Hepatocyte (in vitro differentiated cells): ENCODE results near the gene ALAD.

Experiments
- CTCF ChIP-seq: fragments of 200-600 bp; sonication (generic); IDR thresholded peaks from 2 replicates; pipeline ENCODE4 v1.5.1; 2016; ENCODE audit warnings: antibody characterized with exemption, mild to moderate bottlenecking; ENCODE audit not compliant: poor library complexity
- EZH2phosphoT487 ChIP-seq: fragments of 200-600 bp; sonication (generic); IDR thresholded peaks from one replicate; pipeline ENCODE4 v1.6.1; 2018; ENCODE audit warnings: antibody characterized with exemption, mild to moderate bottlenecking, low read depth, moderate library complexity; ENCODE audit not compliant: unreplicated experiment, severe bottlenecking

- TF ChIP-seq CTCF (no peak), EZH2phosphoT487 (no peak)
Measured at GRCh38 chr9:113409883-113410206, 8.8 kb upstream of the ALAD start.
